HCT116 (cell line): Measurements from ENCODE around the gene ITK.

Experiments used
- EZH2phosphoT487 ChIP-seq: fragments of 200-600 bp; IDR thresholded peaks from 2 replicates; pipeline ENCODE4 v1.6.1; 2018; ENCODE audit warnings: antibody characterized with exemption, borderline replicate concordance
- JUND ChIP-seq: IDR thresholded peaks from 2 replicates; pipeline ENCODE4 v1.6.1; 2012
- POLR2A ChIP-seq: IDR thresholded peaks from 2 replicates; pipeline ENCODE4 v1.7.0; 2011; ENCODE audit warnings: borderline replicate concordance; ENCODE audit not compliant: insufficient read depth, insufficient read length; ENCODE audit errors: extremely low read depth
- POLR2AphosphoS5 ChIP-seq: IDR thresholded peaks from 2 replicates; pipeline ENCODE4 v1.6.1; 2011; ENCODE audit warnings: mild to moderate bottlenecking, low read depth, low read length, moderate library complexity
- RAD21 ChIP-seq: IDR thresholded peaks from 2 replicates; pipeline ENCODE4 v1.6.1; 2012; ENCODE audit warnings: low read depth, mild to moderate bottlenecking
- SP1 ChIP-seq: IDR thresholded peaks from 2 replicates; pipeline ENCODE4 v1.6.1; 2012; ENCODE audit warnings: low read depth
- TF ChIP-seq, protein P1 (sequence below), 3 experiments: fragments of 200-600 bp in 1 of 3; sonication (generic) in 1 of 3; IDR thresholded peaks in 2 of 3; conservative IDR thresholded peaks in 1 of 3; 2 replicates each; pipeline ENCODE4 v1.5.1; 2012 to 2017; ENCODE audit warnings: low read depth in 2 of 3, low read length in 2 of 3, antibody characterized with exemption in 1 of 3, borderline replicate concordance in 1 of 3, control low read depth in 1 of 3, mild to moderate bottlenecking in 1 of 3, mixed read lengths in 1 of 3, mixed run types in 1 of 3, moderate library complexity in 1 of 3; ENCODE audit not compliant: insufficient read depth in 1 of 3
- TF ChIP-seq, protein P2 (sequence below): IDR thresholded peaks from 2 replicates; pipeline ENCODE4 v1.6.1; 2012
- TF ChIP-seq, protein P3 (sequence below): IDR thresholded peaks from 2 replicates; pipeline ENCODE4 v1.6.1; 2012; ENCODE audit warnings: low read depth
- TF ChIP-seq, protein P4 (sequence below): IDR thresholded peaks from 2 replicates; pipeline ENCODE4 v1.6.1; 2011; ENCODE audit warnings: mild to moderate bottlenecking, low read length, moderate library complexity; ENCODE audit not compliant: insufficient replicate concordance; ENCODE audit errors: extremely low read depth

DNA sequence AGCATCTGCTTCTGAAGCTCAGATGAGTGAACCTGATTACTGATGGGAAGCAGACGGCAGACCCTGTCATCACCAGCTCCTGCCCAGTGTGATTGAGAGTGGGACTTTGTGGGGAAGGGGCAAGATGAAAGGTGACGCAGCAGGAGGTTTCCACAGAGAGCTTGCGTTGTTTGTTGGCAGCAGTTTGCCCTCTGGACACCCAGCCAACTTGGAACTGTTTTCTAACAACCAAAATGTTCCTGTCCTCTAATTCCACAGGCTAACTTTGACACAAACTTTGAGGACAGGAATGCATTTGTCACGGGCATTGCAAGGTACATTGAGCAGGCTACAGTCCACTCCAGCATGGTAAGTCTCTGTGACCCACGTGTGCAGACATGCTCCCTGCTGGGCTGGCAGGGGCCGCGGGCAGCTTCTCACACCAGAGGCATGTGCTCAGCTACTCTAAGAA lies 106.1 kb downstream of the ITK start:
- TF ChIP-seq POLR2A: no peak
- no peak for TF ChIP-seq EZH2phosphoT487
- TF ChIP-seq, protein P1, sequence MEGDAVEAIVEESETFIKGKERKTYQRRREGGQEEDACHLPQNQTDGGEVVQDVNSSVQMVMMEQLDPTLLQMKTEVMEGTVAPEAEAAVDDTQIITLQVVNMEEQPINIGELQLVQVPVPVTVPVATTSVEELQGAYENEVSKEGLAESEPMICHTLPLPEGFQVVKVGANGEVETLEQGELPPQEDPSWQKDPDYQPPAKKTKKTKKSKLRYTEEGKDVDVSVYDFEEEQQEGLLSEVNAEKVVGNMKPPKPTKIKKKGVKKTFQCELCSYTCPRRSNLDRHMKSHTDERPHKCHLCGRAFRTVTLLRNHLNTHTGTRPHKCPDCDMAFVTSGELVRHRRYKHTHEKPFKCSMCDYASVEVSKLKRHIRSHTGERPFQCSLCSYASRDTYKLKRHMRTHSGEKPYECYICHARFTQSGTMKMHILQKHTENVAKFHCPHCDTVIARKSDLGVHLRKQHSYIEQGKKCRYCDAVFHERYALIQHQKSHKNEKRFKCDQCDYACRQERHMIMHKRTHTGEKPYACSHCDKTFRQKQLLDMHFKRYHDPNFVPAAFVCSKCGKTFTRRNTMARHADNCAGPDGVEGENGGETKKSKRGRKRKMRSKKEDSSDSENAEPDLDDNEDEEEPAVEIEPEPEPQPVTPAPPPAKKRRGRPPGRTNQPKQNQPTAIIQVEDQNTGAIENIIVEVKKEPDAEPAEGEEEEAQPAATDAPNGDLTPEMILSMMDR (IDR thresholded peaks at IDR 0.05 in 2 of 3, conservative IDR thresholded peaks at IDR 0.05 in 1 of 3; ENCODE audit: borderline replicate concordance in 1 of 3, insufficient read depth in 1 of 3, low read depth in 2 of 3, low read length in 2 of 3): no peak
- TF ChIP-seq RAD21: no peak
- TF ChIP-seq, protein P2, sequence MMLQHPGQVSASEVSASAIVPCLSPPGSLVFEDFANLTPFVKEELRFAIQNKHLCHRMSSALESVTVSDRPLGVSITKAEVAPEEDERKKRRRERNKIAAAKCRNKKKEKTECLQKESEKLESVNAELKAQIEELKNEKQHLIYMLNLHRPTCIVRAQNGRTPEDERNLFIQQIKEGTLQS: no peak
- TF ChIP-seq, protein P3, sequence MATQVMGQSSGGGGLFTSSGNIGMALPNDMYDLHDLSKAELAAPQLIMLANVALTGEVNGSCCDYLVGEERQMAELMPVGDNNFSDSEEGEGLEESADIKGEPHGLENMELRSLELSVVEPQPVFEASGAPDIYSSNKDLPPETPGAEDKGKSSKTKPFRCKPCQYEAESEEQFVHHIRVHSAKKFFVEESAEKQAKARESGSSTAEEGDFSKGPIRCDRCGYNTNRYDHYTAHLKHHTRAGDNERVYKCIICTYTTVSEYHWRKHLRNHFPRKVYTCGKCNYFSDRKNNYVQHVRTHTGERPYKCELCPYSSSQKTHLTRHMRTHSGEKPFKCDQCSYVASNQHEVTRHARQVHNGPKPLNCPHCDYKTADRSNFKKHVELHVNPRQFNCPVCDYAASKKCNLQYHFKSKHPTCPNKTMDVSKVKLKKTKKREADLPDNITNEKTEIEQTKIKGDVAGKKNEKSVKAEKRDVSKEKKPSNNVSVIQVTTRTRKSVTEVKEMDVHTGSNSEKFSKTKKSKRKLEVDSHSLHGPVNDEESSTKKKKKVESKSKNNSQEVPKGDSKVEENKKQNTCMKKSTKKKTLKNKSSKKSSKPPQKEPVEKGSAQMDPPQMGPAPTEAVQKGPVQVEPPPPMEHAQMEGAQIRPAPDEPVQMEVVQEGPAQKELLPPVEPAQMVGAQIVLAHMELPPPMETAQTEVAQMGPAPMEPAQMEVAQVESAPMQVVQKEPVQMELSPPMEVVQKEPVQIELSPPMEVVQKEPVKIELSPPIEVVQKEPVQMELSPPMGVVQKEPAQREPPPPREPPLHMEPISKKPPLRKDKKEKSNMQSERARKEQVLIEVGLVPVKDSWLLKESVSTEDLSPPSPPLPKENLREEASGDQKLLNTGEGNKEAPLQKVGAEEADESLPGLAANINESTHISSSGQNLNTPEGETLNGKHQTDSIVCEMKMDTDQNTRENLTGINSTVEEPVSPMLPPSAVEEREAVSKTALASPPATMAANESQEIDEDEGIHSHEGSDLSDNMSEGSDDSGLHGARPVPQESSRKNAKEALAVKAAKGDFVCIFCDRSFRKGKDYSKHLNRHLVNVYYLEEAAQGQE: no peak
- TF ChIP-seq JUND: no peak
- no peak for TF ChIP-seq SP1
- TF ChIP-seq POLR2AphosphoS5: no peak
- TF ChIP-seq, protein P4, sequence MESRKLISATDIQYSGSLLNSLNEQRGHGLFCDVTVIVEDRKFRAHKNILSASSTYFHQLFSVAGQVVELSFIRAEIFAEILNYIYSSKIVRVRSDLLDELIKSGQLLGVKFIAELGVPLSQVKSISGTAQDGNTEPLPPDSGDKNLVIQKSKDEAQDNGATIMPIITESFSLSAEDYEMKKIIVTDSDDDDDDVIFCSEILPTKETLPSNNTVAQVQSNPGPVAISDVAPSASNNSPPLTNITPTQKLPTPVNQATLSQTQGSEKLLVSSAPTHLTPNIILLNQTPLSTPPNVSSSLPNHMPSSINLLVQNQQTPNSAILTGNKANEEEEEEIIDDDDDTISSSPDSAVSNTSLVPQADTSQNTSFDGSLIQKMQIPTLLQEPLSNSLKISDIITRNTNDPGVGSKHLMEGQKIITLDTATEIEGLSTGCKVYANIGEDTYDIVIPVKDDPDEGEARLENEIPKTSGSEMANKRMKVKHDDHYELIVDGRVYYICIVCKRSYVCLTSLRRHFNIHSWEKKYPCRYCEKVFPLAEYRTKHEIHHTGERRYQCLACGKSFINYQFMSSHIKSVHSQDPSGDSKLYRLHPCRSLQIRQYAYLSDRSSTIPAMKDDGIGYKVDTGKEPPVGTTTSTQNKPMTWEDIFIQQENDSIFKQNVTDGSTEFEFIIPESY: no peak
